Liver (tissue), 9 donors: ENCODE data around the gene TRIM32. TPM values are rescaled to one million over a fixed set of nuclear protein-coding genes. Genes with fewer than 3 reads are reported as not detected.

ENCODE experiments used
- DNase-seq: peaks from one replicate; pipeline ENCODE4 v3.0.0-alpha.2; 2017; ENCODE audit warnings: low spot score
- H3K27ac ChIP-seq, 2 donors: one replicate each; pipeline ENCODE4 v1.7.0; 2013; ENCODE audit warnings: inconsistent platforms in 2 of 2, low read length in 2 of 2, control low read depth in 1 of 2, low read depth in 1 of 2, mild to moderate bottlenecking in 1 of 2
- H3K27me3 ChIP-seq, 4 donors: one replicate each; pipeline versions ENCODE4 v1.6.1 to v1.7.0; 2013; ENCODE audit warnings: low read length in 3 of 4, inconsistent platforms in 1 of 4, mild to moderate bottlenecking in 1 of 4, moderate library complexity in 1 of 4; ENCODE audit not compliant: control insufficient read depth in 4 of 4, insufficient read depth in 4 of 4
- H3K36me3 ChIP-seq, 4 donors: one replicate each; pipeline versions ENCODE4 v1.6.1 to v1.7.0; 2013; ENCODE audit warnings: low read length in 3 of 4, mild to moderate bottlenecking in 3 of 4, low read depth in 1 of 4, moderate library complexity in 1 of 4; ENCODE audit not compliant: control insufficient read depth in 4 of 4, insufficient read depth in 3 of 4
- H3K4me1 ChIP-seq, 4 donors: one replicate each; pipeline versions ENCODE4 v1.6.1 to v1.7.0; 2013; ENCODE audit warnings: low read length in 3 of 4, mild to moderate bottlenecking in 3 of 4, moderate library complexity in 1 of 4; ENCODE audit not compliant: control insufficient read depth in 4 of 4, insufficient read depth in 4 of 4
- H3K4me3 ChIP-seq, 3 donors: one replicate each; pipeline versions ENCODE4 v1.6.1 to v1.7.0; 2013; ENCODE audit warnings: low read length in 3 of 3, control low read depth in 1 of 3, low read depth in 1 of 3, mild to moderate bottlenecking in 1 of 3
- H3K9ac ChIP-seq, 2 donors: one replicate each; pipeline ENCODE4 v1.7.0; 2013; ENCODE audit warnings: low read length in 2 of 2, mild to moderate bottlenecking in 2 of 2, moderate library complexity in 2 of 2, control low read depth in 1 of 2, low read depth in 1 of 2
- H3K9me3 ChIP-seq, 4 donors: one replicate each; pipeline versions ENCODE4 v1.6.1 to v1.7.0; 2013; ENCODE audit warnings: low read length in 3 of 4; ENCODE audit not compliant: control insufficient read depth in 4 of 4
- FOXA1 ChIP-seq: IDR thresholded peaks from 2 replicates; pipeline ENCODE4 v1.6.1; 2016; ENCODE audit warnings: antibody characterized with exemption
- FOXA2 ChIP-seq: IDR thresholded peaks from 2 replicates; pipeline ENCODE4 v1.6.1; 2016; ENCODE audit warnings: antibody characterized with exemption
- HNF4G ChIP-seq: IDR thresholded peaks from 2 replicates; pipeline ENCODE4 v1.6.1; 2016; ENCODE audit warnings: antibody characterized with exemption
- JUND ChIP-seq, 2 donors: IDR thresholded peaks; 2 replicates each; pipeline ENCODE4 v1.6.1; 2016; ENCODE audit warnings: antibody characterized with exemption in 2 of 2
- NR2F2 ChIP-seq: IDR thresholded peaks from 2 replicates; pipeline ENCODE4 v1.6.1; 2016; ENCODE audit warnings: antibody characterized with exemption
- REST ChIP-seq: IDR thresholded peaks from 2 replicates; pipeline ENCODE4 v1.6.1; 2016; ENCODE audit warnings: antibody characterized with exemption, mild to moderate bottlenecking
- TAF1 ChIP-seq: conservative IDR thresholded peaks from 2 replicates; pipeline ENCODE4 v1.6.1; 2016; ENCODE audit warnings: antibody characterized with exemption, mild to moderate bottlenecking
- YY1 ChIP-seq: IDR thresholded peaks from 2 replicates; pipeline ENCODE4 v1.6.1; 2016; ENCODE audit warnings: antibody characterized with exemption, mild to moderate bottlenecking
- WGBS: extraction: QIAGEN DNeasy Blood & Tissue Kit; methylation state at CpG from one replicate; pipeline ENCODE4 v1.1.7; 2013; 5-methylcytosine and 5-hydroxymethylcytosine counted together
- polyA plus RNA-seq, 2 donors: library from polyadenylated mRNA; stranded (reverse) in 1 of 2; unstranded in 1 of 2; fragments of 200-250 nt in 1 of 2; fragments of >200 nt in 1 of 2; fragmentation: Nextera tagmentation in 1 of 2; extraction: Ambion mirVana in 1 of 2; gene quantifications; one replicate each; pipeline versions ENCODE4 v1.2.1 to v1.2.3, GENCODE V29; 2013 to 2015
- total RNA-seq, 2 donors: library from RNA; depleted of rRNA; stranded (reverse); fragments of >200 nt; gene quantifications; one replicate each; pipeline ENCODE4 v1.2.3, GENCODE V29; 2014
- TF ChIP-seq, protein P1 (sequence below): IDR thresholded peaks from 2 replicates; pipeline ENCODE4 v1.6.1; 2016; ENCODE audit warnings: antibody characterized with exemption
- TF ChIP-seq, protein P2 (sequence below): IDR thresholded peaks from 2 replicates; pipeline ENCODE4 v1.6.1; 2016; ENCODE audit warnings: antibody characterized with exemption
- donor health status: healthy.
- donor health status: healthy.
- donor health status: healthy.
- donor health status: healthy.
- donor health status: healthy.

TRIM32 gene
- total and polyA plus RNA-seq, 4 donors: 3.0 to 5.9 (median 3.5) TPM

- Histone ChIP-seq H3K4me1 (no peaks in the 10 kb centered on the region), H3K9me3 (no peaks in the 10 kb centered on the region), H3K4me3 (no peak overlapping the region), H3K27ac (no peak overlapping the region), H3K9ac (no peak overlapping the region), H3K27me3 (no peaks in the 10 kb centered on the region), H3K36me3 (peaks cover 8 to 21% (median 17%) of the 10 kb centered on the region in 4 donors)
- no peak for TF ChIP-seq YY1
- no peak for TF ChIP-seq HNF4G
- no peak for TF ChIP-seq FOXA1
- no peak for TF ChIP-seq FOXA2
- TF ChIP-seq REST: no peak
- no peak for TF ChIP-seq NR2F2
- WGBS: 96% methylated on average over 1 of the region's 1 CpG
- no peak for DNase-seq
Observed at GRCh38 chr9:116700279-116700678, 13.2 kb downstream of the TRIM32 start.

DNA sequence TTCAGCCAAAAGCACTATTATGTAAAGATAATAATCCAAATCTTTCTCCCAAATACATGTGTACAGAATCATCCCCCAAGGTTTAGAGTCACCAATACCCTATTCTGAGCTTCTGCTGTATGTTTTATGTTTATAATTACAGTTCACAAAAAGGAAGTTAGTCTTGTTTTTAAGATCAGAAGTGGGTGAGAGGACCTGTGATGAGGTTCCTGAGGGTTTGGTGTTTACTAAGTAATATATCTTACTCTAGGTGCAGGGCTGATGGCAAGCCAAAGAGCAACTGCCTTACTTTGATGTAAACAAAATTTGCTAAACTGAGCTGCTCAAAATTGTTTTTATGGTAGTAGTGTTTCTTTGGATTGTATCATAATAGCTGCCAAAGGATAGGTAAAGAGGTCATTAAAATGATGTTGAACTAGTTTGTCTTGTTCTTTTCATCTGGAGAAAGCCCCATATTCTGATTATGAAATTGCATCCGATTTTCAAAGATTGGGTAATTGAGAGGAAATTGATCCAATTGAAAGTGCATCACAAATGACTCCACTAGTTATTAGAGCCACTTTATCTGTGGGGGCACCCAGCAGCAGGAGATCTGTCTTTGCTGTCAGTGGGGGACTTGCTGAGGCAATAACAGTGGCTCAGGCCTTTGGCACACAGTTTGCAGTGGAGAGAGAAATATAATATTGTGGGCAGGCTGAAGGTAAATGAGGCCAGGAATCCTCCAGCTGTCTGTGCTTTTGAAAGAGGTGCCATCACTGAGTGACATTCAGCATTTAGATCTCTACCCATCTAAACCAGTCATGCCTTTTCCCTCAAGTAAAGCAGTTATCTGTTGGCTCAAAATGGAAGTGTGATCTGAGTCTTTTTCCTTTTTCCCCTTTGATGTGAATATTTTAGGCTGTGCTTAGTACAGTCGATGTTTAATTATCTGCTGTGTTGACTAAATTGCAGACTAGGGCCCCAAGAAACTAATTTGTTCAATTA, 14.1 kb downstream of the TRIM32 start:
- Histone ChIP-seq H3K27ac (no peak overlapping the region), H3K4me3 (no peak overlapping the region), H3K4me1 (no peaks in the 10 kb centered on the region), H3K36me3 (peaks cover 8 to 21% (median 17%) of the 10 kb centered on the region in 4 donors), H3K9me3 (no peaks in the 10 kb centered on the region), H3K27me3 (no peaks in the 10 kb centered on the region), H3K9ac (no peak overlapping the region)
- TF ChIP-seq, protein P1, sequence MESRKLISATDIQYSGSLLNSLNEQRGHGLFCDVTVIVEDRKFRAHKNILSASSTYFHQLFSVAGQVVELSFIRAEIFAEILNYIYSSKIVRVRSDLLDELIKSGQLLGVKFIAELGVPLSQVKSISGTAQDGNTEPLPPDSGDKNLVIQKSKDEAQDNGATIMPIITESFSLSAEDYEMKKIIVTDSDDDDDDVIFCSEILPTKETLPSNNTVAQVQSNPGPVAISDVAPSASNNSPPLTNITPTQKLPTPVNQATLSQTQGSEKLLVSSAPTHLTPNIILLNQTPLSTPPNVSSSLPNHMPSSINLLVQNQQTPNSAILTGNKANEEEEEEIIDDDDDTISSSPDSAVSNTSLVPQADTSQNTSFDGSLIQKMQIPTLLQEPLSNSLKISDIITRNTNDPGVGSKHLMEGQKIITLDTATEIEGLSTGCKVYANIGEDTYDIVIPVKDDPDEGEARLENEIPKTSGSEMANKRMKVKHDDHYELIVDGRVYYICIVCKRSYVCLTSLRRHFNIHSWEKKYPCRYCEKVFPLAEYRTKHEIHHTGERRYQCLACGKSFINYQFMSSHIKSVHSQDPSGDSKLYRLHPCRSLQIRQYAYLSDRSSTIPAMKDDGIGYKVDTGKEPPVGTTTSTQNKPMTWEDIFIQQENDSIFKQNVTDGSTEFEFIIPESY: no peak
- no peak for DNase-seq
- 71% methylated on average over 2 of the region's 2 CpGs for WGBS

GRCh38 chr9:116701940-116702642, 15.0 kb downstream of the TRIM32 start:
- no peak overlapping the region for H3K9ac ChIP-seq
- no peak for DNase-seq
- no peak overlapping the region for H3K4me3 ChIP-seq
- peaks cover 8 to 21% (median 17%) of the 10 kb centered on the region in 4 donors for H3K36me3 ChIP-seq
- TF ChIP-seq REST: no peak
- TF ChIP-seq YY1: no peak
- TF ChIP-seq NR2F2: no peak
- no peak for TF ChIP-seq JUND (IDR thresholded peaks at IDR 0.05)
- TF ChIP-seq, protein P2, sequence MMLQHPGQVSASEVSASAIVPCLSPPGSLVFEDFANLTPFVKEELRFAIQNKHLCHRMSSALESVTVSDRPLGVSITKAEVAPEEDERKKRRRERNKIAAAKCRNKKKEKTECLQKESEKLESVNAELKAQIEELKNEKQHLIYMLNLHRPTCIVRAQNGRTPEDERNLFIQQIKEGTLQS: no peak
- TF ChIP-seq TAF1: no peak
- no peak for TF ChIP-seq FOXA1
- H3K27me3 ChIP-seq: no peaks in the 10 kb centered on the region
- no peak overlapping the region for H3K27ac ChIP-seq
- WGBS: 88% methylated on average over 2 of the region's 2 CpGs
- peaks cover 0 to 2% (median 0%) of the 10 kb centered on the region in 4 donors for H3K4me1 ChIP-seq
- H3K9me3 ChIP-seq: no peaks in the 10 kb centered on the region
